ENCODE data around the gene GNAZ. TPM values are rescaled to one million over a fixed set of nuclear protein-coding genes. Genes with fewer than 3 reads are reported as not detected.

Gene GNAZ
- total and polyA plus RNA-seq, 3 donors from 2014 or later: 13.7 to 20.2 (median 15.1) TPM

DNA sequence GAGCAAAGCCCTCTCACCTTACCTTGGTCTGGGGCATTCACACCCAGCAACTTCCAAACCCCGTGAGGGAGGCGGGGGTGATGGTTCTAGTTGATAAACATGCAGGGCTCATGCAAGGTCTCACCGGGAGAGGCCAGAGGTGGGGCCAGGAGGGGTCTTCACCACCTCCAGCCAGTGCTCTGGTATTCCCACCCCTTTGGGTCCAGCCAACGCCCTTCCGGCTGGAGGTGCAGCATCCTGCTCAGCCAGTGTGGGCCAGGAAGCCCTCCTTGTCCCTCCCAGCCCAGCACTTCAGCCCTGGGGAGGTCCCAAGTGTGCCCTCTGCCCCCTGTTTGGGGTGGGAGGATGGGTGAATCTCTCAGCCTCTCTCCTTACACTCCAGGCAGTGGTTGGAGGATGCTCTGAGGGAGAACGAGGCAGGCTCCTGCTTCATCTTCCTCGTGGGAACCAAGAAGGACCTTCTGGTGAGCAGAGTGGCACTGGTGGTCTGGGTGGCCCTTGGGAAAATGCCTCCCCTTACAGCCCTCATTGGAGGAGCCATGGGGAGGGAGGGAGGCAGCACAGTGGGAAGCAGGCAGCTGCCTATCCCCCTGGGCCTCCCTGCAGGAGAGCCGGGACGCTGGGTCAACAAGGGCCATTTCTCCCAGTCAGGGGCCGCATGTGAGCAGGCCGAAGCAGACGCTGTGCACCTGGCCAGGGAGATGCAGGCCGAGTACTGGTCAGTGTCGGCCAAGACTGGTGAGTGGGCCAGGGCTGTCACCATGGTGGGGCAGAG lies 88.4 kb downstream of the GNAZ start:
- no peak for TF ChIP-seq POLR2A (IDR thresholded peaks at IDR 0.05)
- TF ChIP-seq, protein P1, sequence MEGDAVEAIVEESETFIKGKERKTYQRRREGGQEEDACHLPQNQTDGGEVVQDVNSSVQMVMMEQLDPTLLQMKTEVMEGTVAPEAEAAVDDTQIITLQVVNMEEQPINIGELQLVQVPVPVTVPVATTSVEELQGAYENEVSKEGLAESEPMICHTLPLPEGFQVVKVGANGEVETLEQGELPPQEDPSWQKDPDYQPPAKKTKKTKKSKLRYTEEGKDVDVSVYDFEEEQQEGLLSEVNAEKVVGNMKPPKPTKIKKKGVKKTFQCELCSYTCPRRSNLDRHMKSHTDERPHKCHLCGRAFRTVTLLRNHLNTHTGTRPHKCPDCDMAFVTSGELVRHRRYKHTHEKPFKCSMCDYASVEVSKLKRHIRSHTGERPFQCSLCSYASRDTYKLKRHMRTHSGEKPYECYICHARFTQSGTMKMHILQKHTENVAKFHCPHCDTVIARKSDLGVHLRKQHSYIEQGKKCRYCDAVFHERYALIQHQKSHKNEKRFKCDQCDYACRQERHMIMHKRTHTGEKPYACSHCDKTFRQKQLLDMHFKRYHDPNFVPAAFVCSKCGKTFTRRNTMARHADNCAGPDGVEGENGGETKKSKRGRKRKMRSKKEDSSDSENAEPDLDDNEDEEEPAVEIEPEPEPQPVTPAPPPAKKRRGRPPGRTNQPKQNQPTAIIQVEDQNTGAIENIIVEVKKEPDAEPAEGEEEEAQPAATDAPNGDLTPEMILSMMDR (IDR thresholded peaks at IDR 0.05): no peak
- H3K36me3 ChIP-seq (ENCODE audit: low read depth, missing control alignments): no peaks in the 10 kb centered on the region
- no peak overlapping the region for H3K4me3 ChIP-seq
- H3K27me3 ChIP-seq: no peaks in the 10 kb centered on the region
- no peak overlapping the region for H3K27ac ChIP-seq
- H3K4me1 ChIP-seq: peaks cover under 1% of the 10 kb centered on the region
- intact Hi-C loops (cut with DNase I; ENCODE audit: low total_unique reads): no loop called here
- no peaks in the 10 kb centered on the region for H3K9me3 ChIP-seq
- 90 to 92% methylated on average over 13 to 14 of the region's 14 CpGs for WGBS, 2 donors
- no peak for DNase-seq

- no peak for DNase-seq
- Histone ChIP-seq H3K4me1 (peaks cover 6% of the 10 kb centered on the region), H3K4me3 (no peak overlapping the region), H3K36me3 (ENCODE audit: low read depth, missing control alignments) (no peaks in the 10 kb centered on the region), H3K9me3 (no peaks in the 10 kb centered on the region), H3K27ac (no peak overlapping the region), H3K27me3 (no peaks in the 10 kb centered on the region)
- WGBS, 2 donors: 92 to 95% methylated on average over 6 of the region's 6 CpGs
- no peak for TF ChIP-seq POLR2A (IDR thresholded peaks at IDR 0.05)
- TF ChIP-seq, protein P1 (IDR thresholded peaks at IDR 0.05): no peak
- intact Hi-C loops (cut with DNase I; ENCODE audit: low total_unique reads): no loop called here
Observed at GRCh38 chr22:23159291-23159630, 88.9 kb downstream of the GNAZ start.

DNA sequence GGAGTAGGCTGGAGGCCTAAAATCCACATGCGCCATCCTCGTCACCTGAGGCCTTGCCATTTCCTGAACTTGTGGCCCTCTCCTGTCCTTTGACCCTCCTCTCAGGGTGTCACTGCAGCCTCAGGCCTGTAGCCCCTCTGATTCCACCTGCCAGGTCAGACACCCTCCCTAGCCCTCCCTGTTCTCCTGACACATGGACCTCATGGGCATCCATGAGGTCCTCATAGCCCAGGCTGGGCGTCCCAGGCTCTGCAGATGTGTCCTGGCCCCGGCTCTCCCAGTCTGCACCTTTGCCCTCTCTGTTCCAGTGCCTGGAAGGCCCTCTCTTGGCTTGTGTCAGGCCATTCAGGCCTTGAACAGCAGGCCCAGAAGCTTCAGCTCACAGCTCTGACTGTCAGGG lies 90.7 kb downstream of the GNAZ start:
- 87 to 88% methylated on average over 4 of the region's 4 CpGs for WGBS, 2 donors
- intact Hi-C loops (cut with DNase I; ENCODE audit: low total_unique reads): no loop called here
- Histone ChIP-seq H3K4me3 (no peak overlapping the region), H3K9me3 (no peaks in the 10 kb centered on the region), H3K36me3 (ENCODE audit: low read depth, missing control alignments) (no peaks in the 10 kb centered on the region), H3K27ac (no peak overlapping the region), H3K4me1 (peaks cover 7% of the 10 kb centered on the region), H3K27me3 (no peaks in the 10 kb centered on the region)
- DNase-seq: no peak
- no peak for TF ChIP-seq POLR2A (IDR thresholded peaks at IDR 0.05)
- TF ChIP-seq, protein P1 (IDR thresholded peaks at IDR 0.05): no peak

DNA sequence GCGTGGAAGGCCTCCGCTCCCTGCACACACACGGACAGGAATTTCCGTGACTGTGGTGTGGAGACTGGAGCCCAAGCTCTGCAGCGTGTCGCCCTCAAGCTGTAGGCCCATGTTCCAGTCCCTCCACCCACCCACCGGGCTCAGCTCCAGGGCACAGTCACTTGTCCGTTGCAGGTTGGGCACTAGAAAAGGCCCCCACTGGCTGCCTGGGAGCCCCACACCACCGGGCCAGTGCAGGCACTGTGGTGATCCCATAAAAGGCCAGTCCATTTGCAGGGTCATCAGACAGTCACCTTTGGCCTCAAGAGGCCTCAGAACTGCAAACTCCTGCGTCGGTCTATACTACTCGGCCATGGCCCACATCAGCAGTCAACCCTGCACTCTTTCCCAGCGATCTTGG lies 91.3 kb downstream of the GNAZ start:
- Histone ChIP-seq H3K27me3 (no peaks in the 10 kb centered on the region), H3K4me3 (no peak overlapping the region), H3K4me1 (peaks cover 7% of the 10 kb centered on the region), H3K36me3 (ENCODE audit: low read depth, missing control alignments) (no peaks in the 10 kb centered on the region), H3K9me3 (no peaks in the 10 kb centered on the region), H3K27ac (no peak overlapping the region)
- TF ChIP-seq POLR2A (IDR thresholded peaks at IDR 0.05): no peak
- TF ChIP-seq, protein P1 (IDR thresholded peaks at IDR 0.05): no peak
- intact Hi-C loops (cut with DNase I; ENCODE audit: low total_unique reads): no loop called here
- WGBS, 2 donors: 67 to 85% methylated on average over 4 to 13 of the region's 13 CpGs
- no peak for DNase-seq

DNA sequence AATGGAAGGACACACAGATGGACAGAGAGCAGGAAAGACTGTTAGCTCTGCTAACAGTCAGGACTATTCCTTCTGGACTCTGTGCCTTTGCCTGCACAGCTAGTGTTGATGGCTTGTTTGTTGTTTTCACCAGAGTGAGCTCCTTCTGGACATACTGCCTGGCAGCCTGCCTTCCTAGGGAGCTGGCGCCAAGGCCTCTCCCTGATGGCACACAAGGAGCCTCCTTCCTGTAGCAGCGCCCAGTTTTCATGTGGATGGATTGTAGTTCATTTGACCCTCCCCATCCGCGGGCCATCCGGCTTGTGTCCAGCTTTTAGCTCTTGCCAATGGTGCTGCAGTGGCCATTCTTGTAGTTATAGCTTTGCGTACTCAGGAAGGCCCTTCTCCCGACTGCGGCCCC lies 93.3 kb downstream of the GNAZ start:
- 51 to 52% methylated on average over 6 to 8 of the region's 8 CpGs for WGBS, 2 donors
- no peak overlapping the region for H3K27ac ChIP-seq
- intact Hi-C loops (cut with DNase I; ENCODE audit: low total_unique reads): no loop called here
- no peak overlapping the region for H3K4me3 ChIP-seq
- H3K4me1 ChIP-seq: peaks cover 7% of the 10 kb centered on the region
- TF ChIP-seq, protein P1 (IDR thresholded peaks at IDR 0.05): no peak
- no peak for TF ChIP-seq POLR2A (IDR thresholded peaks at IDR 0.05)
- no peaks in the 10 kb centered on the region for H3K9me3 ChIP-seq
- H3K36me3 ChIP-seq (ENCODE audit: low read depth, missing control alignments): no peaks in the 10 kb centered on the region
- H3K27me3 ChIP-seq: no peaks in the 10 kb centered on the region
- DNase-seq: peak; percentile 88

Measured in testis (tissue), 3 donors.